GM18508 (cell line): ENCODE measurements around the gene PAX5.

ENCODE experiments used
- ATAC-seq: cut with Tn5 transposase; IDR thresholded peaks from one replicate; pipeline ENCODE4 v1.9.1; 2021; ENCODE audit warnings: moderate number of reproducible peaks; ENCODE audit not compliant: insufficient read depth, unreplicated experiment

PAX5 gene

DNA sequence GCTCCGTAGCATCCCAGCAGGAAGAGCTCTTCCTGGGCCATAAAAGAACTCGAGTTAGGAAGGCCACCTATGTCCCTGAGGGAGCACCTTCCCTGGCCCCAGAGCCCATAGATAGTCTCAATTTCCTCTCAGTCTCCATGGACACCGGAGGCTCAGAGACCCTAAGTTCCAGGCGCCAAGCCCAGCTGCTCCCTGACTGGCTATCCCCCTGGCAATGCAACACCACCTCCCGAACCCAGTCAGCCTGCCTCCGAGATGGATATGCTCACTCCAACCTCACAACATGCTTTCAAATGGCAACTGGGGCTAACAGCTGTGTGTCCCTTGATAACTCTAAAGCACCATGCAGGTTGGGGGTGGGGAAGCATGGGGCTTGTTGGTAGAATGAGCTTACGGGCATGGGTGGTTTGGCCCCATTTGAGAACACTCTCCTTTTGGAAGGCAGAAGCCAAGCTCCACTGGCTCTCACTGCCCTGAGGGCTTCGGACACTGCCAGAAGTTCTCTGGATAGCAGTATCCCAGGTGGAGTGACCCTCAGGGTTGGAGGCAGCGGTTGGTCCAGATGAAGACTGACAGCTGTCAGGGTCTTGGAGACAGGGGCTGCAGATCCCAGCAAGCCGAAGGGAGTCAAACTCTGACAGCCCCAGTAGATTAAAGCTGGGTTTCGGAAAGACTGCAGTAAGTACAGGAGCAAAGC is 165.3 kb downstream of the PAX5 start:
- no peak for ATAC-seq

DNA sequence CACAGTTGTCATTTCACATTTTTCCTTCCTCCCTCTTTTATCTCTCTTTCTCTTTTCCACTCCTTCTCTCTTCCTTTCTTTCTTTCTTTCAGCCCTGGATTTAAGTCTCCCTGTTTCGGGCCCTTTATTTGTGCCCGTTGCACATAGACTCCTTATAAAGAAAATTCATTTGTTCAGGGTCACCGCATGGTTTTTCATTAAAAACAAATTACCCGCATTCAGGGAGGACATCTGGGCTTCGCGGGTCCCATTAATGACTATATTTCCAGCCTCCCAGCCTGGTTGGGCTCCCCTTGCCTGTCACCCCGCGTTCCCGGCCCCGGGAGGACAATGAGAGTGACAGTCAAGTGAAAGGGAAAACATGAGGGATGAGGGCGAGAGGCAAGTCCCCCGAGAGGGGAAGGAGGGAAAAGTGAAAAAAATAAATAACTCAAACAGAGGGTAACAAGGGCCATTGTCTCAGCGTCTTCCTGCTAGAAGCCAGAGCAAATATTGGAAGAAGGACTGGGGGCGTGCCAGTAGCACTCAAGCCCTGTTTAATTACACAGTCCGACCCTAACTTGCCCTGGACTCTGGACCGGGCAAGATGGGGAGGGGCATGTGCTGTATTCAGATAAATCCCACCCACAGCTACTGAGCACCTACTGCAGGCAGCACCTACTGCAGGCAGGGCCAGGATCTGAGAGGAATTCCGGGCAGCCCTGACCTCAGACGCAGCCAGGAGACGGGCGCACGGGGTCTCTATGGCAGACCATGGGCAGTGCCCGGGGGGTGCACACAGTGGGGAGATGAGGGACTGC is 166.2 kb downstream of the PAX5 start:
- ATAC-seq = no peak

DNA sequence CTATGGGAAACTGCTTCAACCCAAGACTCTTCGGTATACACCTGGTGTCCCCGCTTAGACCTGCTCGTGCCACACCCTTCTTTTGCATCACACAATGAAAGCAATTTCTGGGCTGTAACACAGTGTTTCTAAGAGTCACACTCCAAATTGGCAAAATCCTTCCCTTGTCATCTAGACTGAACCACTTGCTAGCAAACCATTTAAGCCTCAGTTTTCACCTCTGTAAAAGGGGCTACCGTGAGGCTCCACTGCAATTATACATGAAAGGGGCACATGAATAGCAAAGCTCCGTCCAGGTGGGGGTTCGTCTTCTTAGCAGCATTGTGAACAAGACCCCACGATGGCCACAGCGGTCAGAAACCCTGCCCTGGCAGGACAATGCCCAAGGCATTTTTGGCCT is 166.8 kb downstream of the PAX5 start:
- ATAC-seq = no peak

DNA sequence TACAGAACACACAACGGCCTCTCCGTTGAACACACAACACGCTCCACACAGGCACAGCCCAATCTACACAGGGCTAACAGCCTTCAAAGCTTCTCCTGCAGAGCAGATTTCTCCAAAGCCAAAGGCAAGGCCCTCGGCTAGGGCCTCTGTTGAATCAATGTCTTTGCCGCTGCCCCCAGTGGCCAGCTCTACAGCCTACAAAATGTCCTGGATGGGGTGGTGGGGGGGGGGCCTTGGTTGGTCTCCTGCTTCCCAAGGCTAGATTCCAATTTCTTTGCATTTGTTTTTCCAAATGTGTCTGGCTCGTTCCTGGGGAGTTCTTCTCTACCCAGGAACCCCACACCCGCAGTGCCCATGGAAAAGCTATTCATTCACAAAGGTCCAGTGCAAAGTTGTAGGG is 167.2 kb downstream of the PAX5 start:
- ATAC-seq = no peak

DNA sequence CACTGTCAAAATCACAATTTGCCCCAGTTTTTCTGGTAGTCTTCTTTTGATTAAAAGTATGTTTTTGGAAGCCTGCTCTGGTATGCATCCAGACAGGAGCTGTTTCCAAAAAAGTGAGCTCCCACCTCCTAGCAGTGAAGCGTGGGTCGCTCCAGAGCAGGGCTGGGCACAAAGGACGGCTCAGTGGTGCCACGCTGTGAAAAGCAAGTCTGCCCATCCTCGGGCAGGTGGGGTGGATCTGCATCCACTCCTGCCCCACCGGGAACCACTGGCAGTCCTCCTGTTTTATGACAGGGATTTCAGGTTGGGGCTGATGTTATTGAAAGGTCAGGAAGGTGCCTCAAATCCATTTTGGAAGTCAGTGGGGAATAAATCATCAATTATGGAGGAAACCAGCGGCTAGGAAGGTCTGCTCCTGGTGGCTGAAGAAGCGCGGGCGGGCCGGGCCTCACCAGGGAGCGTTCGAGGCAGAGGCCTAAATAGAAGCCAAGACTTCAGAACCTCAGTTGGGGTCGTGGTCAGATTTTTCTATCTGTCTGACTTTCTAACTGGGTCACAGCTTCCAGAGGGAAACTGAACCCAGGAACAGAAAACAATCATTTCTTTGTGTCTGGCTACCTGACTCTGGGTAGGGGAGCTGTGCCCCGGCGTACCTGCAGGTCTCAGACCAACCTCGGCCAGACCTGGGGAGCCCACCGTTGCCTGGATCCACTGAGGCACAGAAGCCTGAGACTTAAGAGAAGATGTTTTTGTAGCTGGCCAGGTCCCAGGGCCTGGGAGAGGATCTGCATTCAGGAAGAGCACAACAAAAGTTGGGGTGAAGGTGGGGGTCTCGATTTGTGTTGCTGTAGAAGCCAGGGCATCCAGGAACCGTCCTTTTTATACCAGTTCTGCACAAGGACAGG is 168.1 kb downstream of the PAX5 start:
- ATAC-seq = no peak

DNA sequence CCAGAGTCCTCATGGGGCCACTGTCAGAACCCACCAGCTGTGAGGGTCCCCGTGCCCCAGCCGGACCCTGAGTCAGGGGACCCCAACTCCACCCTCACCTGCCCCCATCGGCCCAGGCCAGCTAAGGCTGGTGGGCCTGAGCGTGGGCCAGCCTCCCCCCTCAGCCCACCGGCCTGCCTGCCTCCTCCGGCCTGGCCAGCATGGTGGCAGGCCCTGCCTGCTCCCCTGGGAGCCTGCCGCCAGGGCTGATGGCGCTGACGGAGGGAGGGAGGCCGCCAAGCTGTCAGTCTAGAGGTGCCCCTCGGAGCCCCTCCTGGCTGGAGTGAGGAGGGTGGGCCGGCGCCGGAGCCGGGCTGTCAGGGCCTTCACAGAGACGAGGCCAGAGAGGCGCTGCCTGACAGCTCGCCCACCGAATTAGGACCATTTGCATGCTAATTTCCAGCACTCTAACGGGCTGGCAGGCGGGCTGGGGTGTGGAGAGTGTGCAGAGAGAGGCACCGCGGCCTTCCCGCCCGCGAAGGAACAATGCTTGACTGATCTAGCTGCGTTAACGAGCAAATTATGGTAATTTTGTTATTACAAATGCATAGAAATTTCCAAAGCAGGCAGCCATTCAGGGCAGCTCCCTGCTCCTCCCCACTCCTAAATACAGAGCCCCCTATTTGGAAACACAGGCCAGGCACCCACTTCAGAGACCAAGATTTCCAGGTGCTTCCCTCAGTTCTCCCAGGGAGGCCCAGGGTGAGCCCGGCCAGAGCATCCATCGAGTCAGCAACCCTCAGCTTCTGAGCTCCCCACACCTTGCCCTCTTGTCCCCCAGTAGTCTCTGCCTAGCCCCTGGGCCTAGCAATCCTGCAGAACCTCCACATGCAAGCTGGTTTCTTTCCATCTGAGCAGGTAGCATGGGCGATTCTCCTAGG is 169.3 kb downstream of the PAX5 start:
- no peak for ATAC-seq

- ATAC-seq = no peak
Observed at GRCh38 chr9:36862206-36863145, 171.6 kb downstream of the PAX5 start.

GRCh38 chr9:36861528-36862205 is 172.4 kb downstream of the PAX5 start:
- no peak for ATAC-seq

GRCh38 chr9:36858805-36859375 is 175.2 kb downstream of the PAX5 start:
- ATAC-seq = no peak

DNA sequence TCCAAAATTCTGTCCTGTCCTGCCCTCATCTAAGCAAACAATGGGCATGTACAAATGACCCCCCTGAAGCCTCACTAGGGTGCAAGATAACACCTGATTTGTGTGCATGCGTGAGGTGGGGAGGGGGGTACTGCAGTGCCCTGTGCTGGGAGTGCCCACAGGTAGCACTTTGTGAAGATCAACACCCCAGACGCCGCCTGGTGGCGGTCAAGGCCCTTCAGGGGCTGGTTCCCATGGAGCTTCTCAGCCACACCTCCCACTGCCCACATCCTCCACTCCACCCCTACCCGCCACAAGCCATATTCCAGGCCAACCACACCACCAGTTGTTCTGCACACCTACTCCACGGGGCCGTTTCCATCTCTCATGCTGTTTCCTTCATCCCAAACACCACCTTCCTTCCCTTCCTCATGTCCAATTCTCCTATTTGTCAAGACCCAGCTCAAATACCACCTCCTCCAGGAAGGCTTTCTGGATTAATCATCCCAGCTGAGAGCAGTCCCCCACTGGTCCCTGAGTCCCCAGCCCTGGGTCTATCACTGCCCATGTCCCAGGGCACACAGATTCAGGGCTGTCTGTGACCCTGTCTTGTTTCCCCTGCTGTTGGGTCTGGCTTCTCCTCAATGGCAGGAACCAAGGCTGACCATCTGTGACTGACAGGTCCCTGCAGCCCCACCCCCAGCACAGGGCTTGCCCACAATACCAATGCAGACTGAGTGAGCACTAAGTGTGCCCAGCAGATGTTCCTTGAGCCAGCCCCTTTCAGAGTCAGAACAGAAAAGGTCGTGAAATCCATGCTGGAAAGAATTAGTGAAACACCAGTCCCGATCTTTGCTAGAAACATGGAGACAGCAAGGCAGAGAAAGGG is 178.4 kb downstream of the PAX5 start:
- no peak for ATAC-seq

GRCh38 chr9:36854751-36855150 is 179.3 kb downstream of the PAX5 start:
- ATAC-seq = no peak

DNA sequence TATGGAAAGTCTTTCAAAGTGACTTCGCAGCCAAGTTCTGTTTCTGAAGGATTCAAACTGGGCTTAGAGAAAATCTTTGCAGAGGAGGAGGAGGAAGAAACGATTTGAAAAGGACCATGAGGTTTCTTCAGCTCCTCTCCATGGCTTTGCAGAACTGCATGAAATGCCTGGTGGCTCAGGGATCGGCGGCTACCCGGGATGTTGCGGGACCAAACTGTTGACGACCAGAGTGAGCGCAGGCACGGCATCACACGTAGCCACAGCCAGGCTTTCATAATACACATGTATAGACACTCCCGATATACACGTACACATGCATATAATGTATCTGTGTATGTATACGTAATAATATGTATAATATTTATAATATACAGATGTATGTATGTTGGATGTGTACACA is 180.0 kb downstream of the PAX5 start:
- no peak for ATAC-seq

DNA sequence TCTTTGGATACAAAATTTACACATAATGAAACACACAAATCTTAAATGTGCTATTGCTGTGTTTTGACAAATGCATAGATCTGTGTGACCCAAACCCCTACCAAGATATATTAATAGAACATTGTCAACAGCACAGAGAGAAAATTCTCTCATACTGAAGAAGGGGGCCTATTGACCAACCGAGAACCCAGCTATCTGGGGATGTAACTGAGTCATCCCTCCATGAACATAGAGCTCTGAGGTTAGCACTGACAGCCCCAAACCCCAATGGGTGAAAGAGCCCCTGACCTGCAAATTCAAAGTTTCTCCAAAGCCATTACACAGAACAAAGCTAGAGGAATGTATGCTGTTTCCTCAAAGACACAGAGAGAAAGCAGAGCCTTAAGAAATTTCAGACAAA is 180.8 kb downstream of the PAX5 start:
- ATAC-seq = no peak

DNA sequence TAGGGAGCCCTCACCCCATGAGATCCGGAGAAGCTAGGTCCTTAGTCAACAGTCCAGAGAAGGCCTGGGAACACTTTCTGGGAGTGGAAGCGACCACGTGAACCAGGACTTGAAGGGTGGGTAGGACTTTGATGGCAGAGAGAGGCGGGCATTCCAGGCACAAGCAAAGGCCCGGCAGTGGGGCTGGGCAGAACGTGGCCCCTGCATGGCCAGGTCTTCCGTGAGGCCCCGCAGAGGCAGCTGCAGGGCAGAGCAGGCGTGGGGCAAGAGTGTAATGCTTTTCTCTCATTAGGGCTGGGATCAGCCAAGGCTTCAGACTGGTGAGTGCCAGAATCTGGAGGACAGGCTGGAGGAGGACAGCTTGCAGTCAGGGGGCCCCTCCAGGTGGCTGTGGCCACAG is 184.1 kb downstream of the PAX5 start:
- ATAC-seq = no peak

GRCh38 chr9:36848946-36849345 is 185.1 kb downstream of the PAX5 start:
- ATAC-seq = no peak

GRCh38 chr9:36847781-36848673 is 186.0 kb downstream of the PAX5 start:
- ATAC-seq = no peak
